ENCODE measurements around the gene RCC1.
A peak's percentile ranks its signal among the peaks of the same experiment; 100 is the strongest.
"Not testable (repeated sequence)": the region's sequence is repeated elsewhere in the genome, so short reads cannot be mapped to it uniquely, and the experiment has no call there.

Gene RCC1

GRCh38 chr1:28510970-28511440 is 5.2 kb downstream of the RCC1 start:
- H3K79me2 ChIP-seq (ENCODE audit: control insufficient read depth, insufficient read depth, low read length, unreplicated experiment), result peaks cover 46% of the 10 kb centered on the region
- peak overlapping the region; percentile 96 for H3K27ac ChIP-seq (ENCODE audit: low read depth, low read length)
- peaks cover 49% of the 10 kb centered on the region for H3K36me3 ChIP-seq (ENCODE audit: insufficient read depth, low read length)
- H2AFZ ChIP-seq (ENCODE audit: low read length, unreplicated experiment), result no peak overlapping the region
- no peaks in the 10 kb centered on the region for H3K27me3 ChIP-seq (ENCODE audit: insufficient read depth, low read length)
- no peak overlapping the region for H3K4me3 ChIP-seq (ENCODE audit: low read depth, low read length)
- H3K4me1 ChIP-seq (ENCODE audit: control insufficient read depth, insufficient read depth, low read length, unreplicated experiment), result peaks cover 32% of the 10 kb centered on the region

- H2AFZ ChIP-seq (ENCODE audit: low read length, unreplicated experiment), result no peak overlapping the region
- no peak overlapping the region for H3K4me3 ChIP-seq (ENCODE audit: low read depth, low read length)
- no peaks in the 10 kb centered on the region for H3K27me3 ChIP-seq (ENCODE audit: insufficient read depth, low read length)
- H3K79me2 ChIP-seq (ENCODE audit: control insufficient read depth, insufficient read depth, low read length, unreplicated experiment), result peaks cover 35% of the 10 kb centered on the region
- H3K36me3 ChIP-seq (ENCODE audit: insufficient read depth, low read length), result peaks cover 38% of the 10 kb centered on the region
- peak overlapping the region; percentile 28 for H3K27ac ChIP-seq (ENCODE audit: low read depth, low read length)
- peaks cover 32% of the 10 kb centered on the region for H3K4me1 ChIP-seq (ENCODE audit: control insufficient read depth, insufficient read depth, low read length, unreplicated experiment)
These were observed 6.3 kb downstream of the RCC1 start for GRCh38 chr1:28512058-28512611.

GRCh38 chr1:28514445-28514933 is 8.6 kb downstream of the RCC1 start:
- H2AFZ ChIP-seq (ENCODE audit: low read length, unreplicated experiment); H3K4me3 ChIP-seq (ENCODE audit: low read depth, low read length); H3K27me3 ChIP-seq (ENCODE audit: insufficient read depth, low read length); H3K27ac ChIP-seq (ENCODE audit: low read depth, low read length): not testable (repeated sequence)
- H3K79me2 ChIP-seq (ENCODE audit: control insufficient read depth, insufficient read depth, low read length, unreplicated experiment), result peaks cover 23% of the 10 kb centered on the region
- H3K4me1 ChIP-seq (ENCODE audit: control insufficient read depth, insufficient read depth, low read length, unreplicated experiment), result peaks cover 26% of the 10 kb centered on the region
- peaks cover 15% of the 10 kb centered on the region for H3K36me3 ChIP-seq (ENCODE audit: insufficient read depth, low read length)

GRCh38 chr1:28516518-28516956 is 10.7 kb downstream of the RCC1 start:
- Histone ChIP-seq H2AFZ (ENCODE audit: low read length, unreplicated experiment) (no peak overlapping the region), H3K4me1 (ENCODE audit: control insufficient read depth, insufficient read depth, low read length, unreplicated experiment) (peaks cover 11% of the 10 kb centered on the region)

GRCh38 chr1:28517649-28517999 is 11.8 kb downstream of the RCC1 start:
- H3K27me3 ChIP-seq (ENCODE audit: insufficient read depth, low read length), result no peaks in the 10 kb centered on the region
- H3K27ac ChIP-seq (ENCODE audit: low read depth, low read length), result peak overlapping the region; percentile 59

More at GRCh38 chr1:28516518-28516956, 10.7 kb downstream of the RCC1 start:
- Histone ChIP-seq H3K27me3 (ENCODE audit: insufficient read depth, low read length) (no peaks in the 10 kb centered on the region), H3K36me3 (ENCODE audit: insufficient read depth, low read length) (no peaks in the 10 kb centered on the region), H3K79me2 (ENCODE audit: control insufficient read depth, insufficient read depth, low read length, unreplicated experiment) (peaks cover 24% of the 10 kb centered on the region), H3K4me3 (ENCODE audit: low read depth, low read length) (no peak overlapping the region), H3K27ac (ENCODE audit: low read depth, low read length) (peak overlapping the region; percentile 59)

GRCh38 chr1:28518000-28518744 is 12.3 kb downstream of the RCC1 start:
- Histone ChIP-seq H3K79me2 (ENCODE audit: control insufficient read depth, insufficient read depth, low read length, unreplicated experiment) (peaks cover 33% of the 10 kb centered on the region), H3K4me3 (ENCODE audit: low read depth, low read length) (peak overlapping the region; percentile 95), H3K27me3 (ENCODE audit: insufficient read depth, low read length) (no peaks in the 10 kb centered on the region), H3K4me1 (ENCODE audit: control insufficient read depth, insufficient read depth, low read length, unreplicated experiment) (peaks cover 11% of the 10 kb centered on the region), H3K27ac (ENCODE audit: low read depth, low read length) (peak overlapping the region; percentile 62), H2AFZ (ENCODE audit: low read length, unreplicated experiment) (peak overlapping the region; percentile 94), H3K36me3 (ENCODE audit: insufficient read depth, low read length) (no peaks in the 10 kb centered on the region)

More at GRCh38 chr1:28517649-28517999, 11.8 kb downstream of the RCC1 start:
- Histone ChIP-seq H3K79me2 (ENCODE audit: control insufficient read depth, insufficient read depth, low read length, unreplicated experiment) (peaks cover 32% of the 10 kb centered on the region), H3K4me3 (ENCODE audit: low read depth, low read length) (peak overlapping the region; percentile 95), H3K4me1 (ENCODE audit: control insufficient read depth, insufficient read depth, low read length, unreplicated experiment) (peaks cover 11% of the 10 kb centered on the region), H3K36me3 (ENCODE audit: insufficient read depth, low read length) (no peaks in the 10 kb centered on the region), H2AFZ (ENCODE audit: low read length, unreplicated experiment) (no peak overlapping the region)

- peak overlapping the region; percentile 94 for H2AFZ ChIP-seq (ENCODE audit: low read length, unreplicated experiment)
- no peaks in the 10 kb centered on the region for H3K27me3 ChIP-seq (ENCODE audit: insufficient read depth, low read length)
- peaks cover 39% of the 10 kb centered on the region for H3K79me2 ChIP-seq (ENCODE audit: control insufficient read depth, insufficient read depth, low read length, unreplicated experiment)
- peak overlapping the region; percentile 95 for H3K4me3 ChIP-seq (ENCODE audit: low read depth, low read length)
- H3K4me1 ChIP-seq (ENCODE audit: control insufficient read depth, insufficient read depth, low read length, unreplicated experiment), result peaks cover 11% of the 10 kb centered on the region
- H3K36me3 ChIP-seq (ENCODE audit: insufficient read depth, low read length), result no peaks in the 10 kb centered on the region
- peak overlapping the region; percentile 62; the same call in 1 of the 2 replicates for H3K27ac ChIP-seq (ENCODE audit: low read depth, low read length)
These were observed 13.0 kb downstream of the RCC1 start for GRCh38 chr1:28518745-28519341.

- Histone ChIP-seq H3K4me3 (ENCODE audit: low read depth, low read length) (no peak overlapping the region), H3K4me1 (ENCODE audit: control insufficient read depth, insufficient read depth, low read length, unreplicated experiment) (peaks cover 11% of the 10 kb centered on the region), H3K27me3 (ENCODE audit: insufficient read depth, low read length) (no peaks in the 10 kb centered on the region), H3K27ac (ENCODE audit: low read depth, low read length) (no peak overlapping the region), H2AFZ (ENCODE audit: low read length, unreplicated experiment) (no peak overlapping the region), H3K36me3 (ENCODE audit: insufficient read depth, low read length) (no peaks in the 10 kb centered on the region), H3K79me2 (ENCODE audit: control insufficient read depth, insufficient read depth, low read length, unreplicated experiment) (peaks cover 44% of the 10 kb centered on the region)
These were observed 14.3 kb downstream of the RCC1 start for GRCh38 chr1:28519946-28520725.

- H3K27ac ChIP-seq (ENCODE audit: low read depth, low read length); H2AFZ ChIP-seq (ENCODE audit: low read length, unreplicated experiment); H3K36me3 ChIP-seq (ENCODE audit: insufficient read depth, low read length); H3K27me3 ChIP-seq (ENCODE audit: insufficient read depth, low read length); H3K4me3 ChIP-seq (ENCODE audit: low read depth, low read length): not testable (repeated sequence)
- Histone ChIP-seq H3K79me2 (ENCODE audit: control insufficient read depth, insufficient read depth, low read length, unreplicated experiment) (peaks cover 50% of the 10 kb centered on the region), H3K4me1 (ENCODE audit: control insufficient read depth, insufficient read depth, low read length, unreplicated experiment) (peaks cover 11% of the 10 kb centered on the region)
These were observed 15.0 kb downstream of the RCC1 start for GRCh38 chr1:28520796-28521195.

GRCh38 chr1:28521502-28522164 is 15.8 kb downstream of the RCC1 start:
- H3K27ac ChIP-seq (ENCODE audit: low read depth, low read length), result no peak overlapping the region
- peaks cover 57% of the 10 kb centered on the region for H3K79me2 ChIP-seq (ENCODE audit: control insufficient read depth, insufficient read depth, low read length, unreplicated experiment)
- peaks cover 11% of the 10 kb centered on the region for H3K4me1 ChIP-seq (ENCODE audit: control insufficient read depth, insufficient read depth, low read length, unreplicated experiment)
- no peaks in the 10 kb centered on the region; the same call in 1 of the 2 replicates for H3K36me3 ChIP-seq (ENCODE audit: insufficient read depth, low read length)
- H3K4me3 ChIP-seq (ENCODE audit: low read depth, low read length), result no peak overlapping the region
- H3K27me3 ChIP-seq (ENCODE audit: insufficient read depth, low read length), result no peaks in the 10 kb centered on the region
- no peak overlapping the region for H2AFZ ChIP-seq (ENCODE audit: low read length, unreplicated experiment)

All from ACC112 (cell line).